HEK293 (cell line): ENCODE data around the gene METTL22.

Experiments used
- CTCF ChIP-seq: fragments of 450-650 bp; formaldehyde crosslinking; IDR thresholded peaks from 2 replicates; pipeline ENCODE4 v1.5.1; 2016; ENCODE audit warnings: missing biosample characterization, missing genetic modification characterization
- HOXA7 ChIP-seq: sonication (generic); formaldehyde crosslinking; IDR thresholded peaks from 2 replicates; pipeline ENCODE4 v1.8.1; 2022; ENCODE audit warnings: missing genetic modification reagents, borderline replicate concordance
- SETDB1 ChIP-seq: IDR thresholded peaks from one replicate; pipeline ENCODE4 v1.6.1; 2017; ENCODE audit warnings: mild to moderate bottlenecking, low read length, moderate library complexity, mixed read lengths; ENCODE audit not compliant: insufficient read length
- TCF7L2 ChIP-seq: IDR thresholded peaks from 2 replicates; pipeline ENCODE4 v1.6.1; 2011; ENCODE audit warnings: low read depth, mild to moderate bottlenecking, inconsistent platforms, low read length, moderate library complexity, borderline replicate concordance
- ZBTB10 ChIP-seq: fragments of 450-650 bp; formaldehyde crosslinking; IDR thresholded peaks from 2 replicates; pipeline ENCODE4 v1.5.1; 2016; ENCODE audit warnings: missing biosample characterization, missing genetic modification characterization
- ZBTB17 ChIP-seq: fragments of 450-650 bp; formaldehyde crosslinking; IDR thresholded peaks from 2 replicates; pipeline ENCODE4 v1.5.1; 2016; ENCODE audit warnings: missing biosample characterization, missing genetic modification characterization
- ZNF140 ChIP-seq: fragments of 450-650 bp; formaldehyde crosslinking; IDR thresholded peaks from 2 replicates; pipeline ENCODE4 v1.5.1; 2016; ENCODE audit warnings: missing biosample characterization, missing genetic modification characterization
- ZNF155 ChIP-seq: fragments of 450-650 bp; formaldehyde crosslinking; IDR thresholded peaks from 2 replicates; pipeline ENCODE4 v1.5.1; 2016; ENCODE audit warnings: missing biosample characterization, missing genetic modification characterization
- ZNF274 ChIP-seq, 2 experiments: fragments of 200-500 bp in 1 of 2; fragments of 450-650 bp in 1 of 2; sonication (Bioruptor generic) in 1 of 2; formaldehyde crosslinking in 1 of 2; IDR thresholded peaks; 2 replicates each; pipeline versions ENCODE4 v1.5.1 to v1.6.1; 2014 to 2016; ENCODE audit warnings: borderline replicate concordance in 1 of 2, inconsistent platforms in 1 of 2, low read length in 1 of 2, missing biosample characterization in 1 of 2, missing genetic modification characterization in 1 of 2
- ZNF530 ChIP-seq: fragments of 450-650 bp; formaldehyde crosslinking; IDR thresholded peaks from 2 replicates; pipeline ENCODE4 v1.5.1; 2016; ENCODE audit warnings: low read depth, missing biosample characterization, missing genetic modification characterization
- ZNF549 ChIP-seq: fragments of 450-650 bp; IDR thresholded peaks from 2 replicates; pipeline ENCODE4 v1.5.1; 2018; ENCODE audit warnings: missing biosample characterization, missing genetic modification characterization, mild to moderate bottlenecking, inconsistent platforms, moderate library complexity
- ZNF585B ChIP-seq: fragments of 450-650 bp; formaldehyde crosslinking; IDR thresholded peaks from 2 replicates; pipeline ENCODE4 v1.5.1; 2016; ENCODE audit warnings: missing biosample characterization, missing genetic modification characterization
- ZNF664 ChIP-seq: fragments of 450-650 bp; formaldehyde crosslinking; IDR thresholded peaks from 2 replicates; pipeline ENCODE4 v1.5.1; 2016; ENCODE audit warnings: missing biosample characterization, missing genetic modification characterization
- ZNF76 ChIP-seq: fragments of 450-650 bp; formaldehyde crosslinking; IDR thresholded peaks from 2 replicates; pipeline ENCODE4; 2016; ENCODE audit warnings: low read depth, missing biosample characterization, missing genetic modification characterization, borderline replicate concordance

- no peak for TF ChIP-seq CTCF (tag by site-specific recombination)
- no peak for TF ChIP-seq ZBTB17 (tag by site-specific recombination)
- TF ChIP-seq ZNF664 (tag by site-specific recombination) = no peak
- TF ChIP-seq ZNF530 (tag by site-specific recombination) = no peak
- TF ChIP-seq HOXA7 = no peak
- no peak for TF ChIP-seq ZNF274 (IDR thresholded peaks at IDR 0.05; ENCODE audit: low read length)
- TF ChIP-seq ZNF274 (tag by site-specific recombination; IDR thresholded peaks at IDR 0.05; ENCODE audit: borderline replicate concordance) = no peak
- TF ChIP-seq ZNF140 (tag by site-specific recombination) = no peak
- TF ChIP-seq ZNF549 (tag by site-specific recombination) = no peak
- no peak for TF ChIP-seq ZNF76 (tag by site-specific recombination)
- TF ChIP-seq SETDB1 = no peak
- no peak for TF ChIP-seq TCF7L2
- no peak for TF ChIP-seq ZNF155 (tag by site-specific recombination)
- no peak for TF ChIP-seq ZNF585B (tag by site-specific recombination)
- TF ChIP-seq ZBTB10 = no peak
Measured at GRCh38 chr16:8677481-8677880, 56.0 kb downstream of the METTL22 start.
